Fibroblast of peridontal ligament (primary cell): ENCODE data around the gene STK32B.
A peak's percentile ranks its signal among the peaks of the same experiment; 100 is the strongest.
"Not testable (repeated sequence)": the region's sequence is repeated elsewhere in the genome, so short reads cannot be mapped to it uniquely, and the experiment has no call there.

ENCODE experiments used
- DNase-seq: peaks from one replicate; pipeline ENCODE4 v3.0.0-alpha.2; 2010; ENCODE audit errors: extremely low read depth

STK32B gene

GRCh38 chr4:5160668-5161067 lies 109.4 kb downstream of the STK32B start:
- no peak for DNase-seq

- DNase-seq: no peak
Measured at GRCh38 chr4:5162909-5163508, 111.7 kb downstream of the STK32B start.

GRCh38 chr4:5164221-5164912 lies 113.1 kb downstream of the STK32B start:
- no peak for DNase-seq

GRCh38 chr4:5165420-5166369 lies 114.4 kb downstream of the STK32B start:
- peak; percentile 65 for DNase-seq

GRCh38 chr4:5166377-5166776 lies 115.1 kb downstream of the STK32B start:
- no peak for DNase-seq

GRCh38 chr4:5168891-5169290 lies 117.6 kb downstream of the STK32B start:
- no peak for DNase-seq

GRCh38 chr4:5175836-5176235 lies 124.6 kb downstream of the STK32B start:
- DNase-seq: not testable (repeated sequence)

GRCh38 chr4:5184606-5185005 lies 133.3 kb downstream of the STK32B start:
- DNase-seq: no peak

GRCh38 chr4:5185551-5185950 lies 134.3 kb downstream of the STK32B start:
- DNase-seq: no peak

- DNase-seq: no peak
Measured at GRCh38 chr4:5186271-5187064, 135.2 kb downstream of the STK32B start.

- no peak for DNase-seq
Measured at GRCh38 chr4:5188130-5188529, 136.8 kb downstream of the STK32B start.

- DNase-seq: no peak
Measured at GRCh38 chr4:5191831-5192230, 140.6 kb downstream of the STK32B start.

GRCh38 chr4:5192271-5192670 lies 141.0 kb downstream of the STK32B start:
- no peak for DNase-seq

- DNase-seq: no peak
Measured at GRCh38 chr4:5192678-5193077, 141.4 kb downstream of the STK32B start.

- no peak for DNase-seq
Measured at GRCh38 chr4:5198656-5199541, 147.6 kb downstream of the STK32B start.

GRCh38 chr4:5199912-5200311 lies 148.6 kb downstream of the STK32B start:
- DNase-seq: no peak

GRCh38 chr4:5200513-5200912 lies 149.2 kb downstream of the STK32B start:
- no peak for DNase-seq

- DNase-seq: no peak
Measured at GRCh38 chr4:5203309-5203992, 152.2 kb downstream of the STK32B start.

- peak; percentile 52 for DNase-seq
Measured at GRCh38 chr4:5203993-5204310, 152.7 kb downstream of the STK32B start.

- DNase-seq: peak; percentile 51
Measured at GRCh38 chr4:5204781-5205180, 153.5 kb downstream of the STK32B start.
